GM21619 (cell line): ENCODE data around the gene FUOM.
"Not testable (repeated sequence)": the region's sequence is repeated elsewhere in the genome, so short reads cannot be mapped to it uniquely, and the experiment has no call there.

Experiments
- ATAC-seq: cut with Tn5 transposase; IDR thresholded peaks from one replicate; pipeline ENCODE4 v1.9.1; 2021; ENCODE audit not compliant: unreplicated experiment

The FUOM gene

DNA sequence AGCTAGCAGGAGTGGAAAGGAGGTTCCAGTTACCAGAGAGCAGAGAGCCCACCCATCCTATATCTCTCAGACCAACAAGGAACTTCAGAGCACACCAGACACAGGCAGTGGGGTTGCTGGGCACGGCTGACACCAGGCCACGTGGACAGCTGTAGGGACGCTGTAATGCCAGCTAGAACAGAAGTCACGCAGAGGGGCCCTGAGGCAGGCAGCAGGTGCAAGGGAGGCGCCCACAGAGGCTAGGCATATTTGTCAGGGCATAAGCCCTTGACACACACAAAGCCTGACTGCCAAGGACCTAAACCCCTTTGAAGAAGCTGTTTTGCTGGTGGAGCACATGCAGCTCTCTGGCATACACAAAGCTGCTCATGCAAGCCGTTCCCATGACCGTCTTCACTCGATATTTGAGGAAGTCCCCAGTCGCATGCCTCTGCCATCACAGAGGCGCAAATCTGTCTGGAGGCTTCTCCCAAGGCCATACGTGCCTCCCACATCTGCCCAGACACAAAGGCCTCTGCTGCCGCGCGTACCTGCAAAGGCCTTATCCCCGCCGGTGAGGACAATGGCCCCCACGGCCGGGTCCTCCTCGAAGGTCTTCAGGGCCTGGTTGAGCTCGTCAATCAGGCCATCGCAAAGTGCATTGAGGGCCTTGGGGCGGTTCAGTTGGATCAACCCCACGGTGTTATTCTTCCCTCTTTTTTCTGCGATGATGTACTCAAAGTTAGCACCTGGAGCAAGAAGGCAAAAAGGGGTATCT, 12.4 kb upstream of the FUOM start:
- ATAC-seq: no peak

DNA sequence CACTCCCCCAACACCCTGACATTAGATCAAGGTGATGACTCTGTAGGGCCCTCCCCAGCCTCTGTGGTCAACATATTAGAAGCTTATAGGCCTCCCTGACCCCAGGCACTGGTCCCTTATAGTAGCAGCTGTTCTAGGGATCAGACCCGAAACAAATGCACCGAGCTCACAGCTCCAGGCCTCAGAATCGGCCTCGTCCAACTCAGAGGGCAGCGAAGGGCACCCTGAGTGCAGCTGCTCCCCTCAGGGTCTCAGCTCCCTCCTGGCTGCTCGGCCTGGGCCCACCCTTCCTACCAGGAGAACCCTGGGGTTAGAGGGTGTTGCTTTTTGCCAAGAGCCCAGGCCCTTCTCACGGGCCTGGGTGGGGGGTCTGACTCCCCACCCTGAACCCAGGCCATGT, 10.3 kb upstream of the FUOM start:
- no peak for ATAC-seq

DNA sequence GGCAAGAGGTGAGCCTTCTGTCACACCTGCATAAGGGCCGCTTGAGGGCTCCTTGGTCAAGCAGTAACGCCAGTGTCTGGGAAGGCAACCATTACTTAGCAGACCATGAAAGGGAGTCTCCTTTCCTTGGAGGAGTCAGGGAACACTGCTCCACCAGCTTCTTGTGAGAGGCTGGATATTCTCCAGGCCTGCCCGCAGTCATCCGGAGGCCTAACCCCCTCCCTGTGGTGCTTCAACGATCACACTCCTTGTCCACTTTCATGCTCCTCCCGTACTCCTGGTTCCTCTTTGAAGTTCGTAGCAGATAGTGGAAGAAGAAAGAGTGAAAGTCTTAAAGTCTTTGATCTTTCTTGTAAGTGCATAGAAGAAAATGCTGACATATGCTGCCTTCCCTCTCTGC, 9.6 kb upstream of the FUOM start:
- not testable (repeated sequence) for ATAC-seq

DNA sequence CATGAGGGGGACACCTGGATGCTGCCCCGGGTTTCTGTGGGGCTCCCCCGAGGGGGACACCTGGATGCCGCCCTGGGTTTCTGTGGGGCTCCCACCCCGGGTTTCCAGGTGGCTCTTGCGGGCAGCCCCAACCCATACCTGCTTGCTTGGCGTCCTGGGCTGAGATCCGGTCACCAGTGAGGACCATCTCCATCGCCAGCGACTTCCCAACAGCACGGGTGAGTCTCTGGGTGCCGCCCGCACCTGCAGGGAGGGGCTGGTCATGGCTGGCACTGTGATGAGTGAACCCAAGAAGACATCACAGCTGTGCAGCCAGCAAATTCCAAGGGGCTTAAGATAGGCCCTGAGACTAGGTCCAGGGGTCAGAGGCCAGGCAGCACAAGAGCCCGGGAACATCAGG, 8.9 kb upstream of the FUOM start:
- no peak for ATAC-seq

DNA sequence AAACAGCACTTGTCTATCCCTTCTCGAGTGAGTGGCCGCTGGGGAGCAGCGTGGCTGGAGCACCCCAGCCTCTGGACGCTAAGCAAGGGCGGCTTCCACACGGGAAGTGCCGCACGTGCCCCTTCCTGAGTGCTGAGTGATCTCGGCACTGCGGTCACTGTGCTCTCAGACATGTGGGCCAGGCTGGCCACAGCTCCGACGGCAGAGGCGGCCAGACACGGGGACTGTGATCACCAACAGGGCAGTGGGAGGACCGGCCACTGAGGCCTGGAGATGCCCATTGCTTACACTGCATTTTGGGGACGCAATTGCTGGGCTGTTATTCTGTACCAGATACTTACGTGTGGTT, 8.3 kb upstream of the FUOM start:
- ATAC-seq: no peak

DNA sequence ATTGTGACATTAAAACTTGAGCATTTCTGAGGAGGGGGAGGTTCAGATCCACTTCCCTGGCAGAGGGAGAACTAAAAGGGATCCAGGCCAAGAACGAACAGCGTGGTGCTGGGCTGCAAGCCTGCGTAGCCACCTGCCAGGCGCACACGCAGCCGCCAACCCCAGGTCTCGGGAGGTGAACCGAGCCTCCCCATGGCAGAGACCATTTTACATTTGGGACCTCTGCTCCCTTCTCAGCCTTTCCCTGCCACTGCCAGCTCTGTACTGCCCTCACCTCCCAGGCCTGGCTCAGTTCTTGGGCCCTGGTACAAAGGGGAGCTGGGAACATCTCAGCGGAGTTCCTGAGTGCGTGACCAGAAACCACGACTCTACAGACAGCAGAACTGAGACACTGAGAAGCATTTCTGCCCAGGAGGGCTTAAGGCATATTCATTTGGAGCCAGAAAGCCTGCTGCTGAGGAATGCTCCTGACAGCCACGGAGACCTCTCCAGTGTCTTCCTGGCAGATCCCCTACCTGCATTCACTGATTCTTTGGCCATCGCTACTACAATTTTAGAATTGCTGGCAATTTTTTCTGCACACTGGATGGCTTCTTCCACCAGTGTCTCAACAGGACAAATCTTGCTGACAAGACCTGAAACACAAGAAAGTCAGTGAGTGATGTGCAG, 7.8 kb upstream of the FUOM start:
- no peak for ATAC-seq

DNA sequence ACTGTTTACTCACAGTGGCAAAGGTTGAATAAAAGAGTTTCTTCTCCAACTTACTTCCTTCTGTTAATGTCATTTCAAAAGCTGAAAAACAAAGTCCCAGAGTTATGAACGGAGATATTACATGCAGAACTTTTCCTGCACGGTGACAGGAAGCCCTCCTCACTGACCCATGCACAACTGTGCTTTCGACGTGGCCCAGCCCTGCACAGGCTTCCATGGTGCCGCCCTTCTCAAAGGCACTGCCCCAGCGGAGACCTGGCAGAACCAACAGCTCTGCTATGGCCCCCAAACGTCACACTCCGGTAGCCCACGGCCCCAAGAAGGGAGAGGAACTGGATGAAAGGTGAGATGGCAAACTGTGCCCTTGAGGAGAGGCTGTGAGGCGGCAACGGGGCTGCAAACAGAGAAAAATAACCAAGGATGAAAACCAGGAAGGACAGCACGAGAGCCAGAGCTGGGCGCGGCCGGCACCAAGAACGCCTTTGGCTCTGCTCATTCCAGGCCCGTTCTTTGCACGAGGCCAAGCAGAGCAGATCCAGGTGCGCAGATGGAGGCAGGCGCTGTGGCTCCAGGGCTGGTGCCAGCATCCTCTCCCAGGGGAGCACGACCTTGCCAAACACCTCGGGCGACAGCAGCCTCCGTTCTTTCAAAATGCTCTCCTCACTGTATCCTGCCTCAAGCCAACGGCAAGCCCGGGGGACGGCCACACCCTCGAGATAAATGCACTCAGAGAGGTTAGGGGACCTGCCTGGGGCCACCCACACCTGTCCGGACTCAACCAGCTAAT, 7.0 kb upstream of the FUOM start:
- no peak for ATAC-seq

DNA sequence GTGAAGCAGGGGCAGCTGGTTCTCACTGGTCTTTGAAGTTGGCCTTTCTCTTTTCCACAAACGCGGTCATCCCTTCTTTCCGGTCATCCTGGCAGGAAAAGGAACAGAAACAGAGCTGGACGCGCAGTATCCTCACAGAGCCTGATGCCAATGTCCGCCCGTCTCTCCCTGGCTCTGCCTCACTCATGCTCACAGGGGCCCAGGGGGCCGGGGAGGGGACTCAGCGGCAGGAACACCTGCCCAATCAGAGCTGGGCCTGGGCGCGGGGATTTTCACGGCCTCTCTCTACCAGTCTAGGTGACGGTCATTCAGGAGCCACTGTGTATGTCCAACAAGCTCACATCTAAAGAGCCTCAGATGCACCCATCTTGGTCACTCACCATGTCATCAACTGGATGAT, 5.0 kb upstream of the FUOM start:
- ATAC-seq: no peak

DNA sequence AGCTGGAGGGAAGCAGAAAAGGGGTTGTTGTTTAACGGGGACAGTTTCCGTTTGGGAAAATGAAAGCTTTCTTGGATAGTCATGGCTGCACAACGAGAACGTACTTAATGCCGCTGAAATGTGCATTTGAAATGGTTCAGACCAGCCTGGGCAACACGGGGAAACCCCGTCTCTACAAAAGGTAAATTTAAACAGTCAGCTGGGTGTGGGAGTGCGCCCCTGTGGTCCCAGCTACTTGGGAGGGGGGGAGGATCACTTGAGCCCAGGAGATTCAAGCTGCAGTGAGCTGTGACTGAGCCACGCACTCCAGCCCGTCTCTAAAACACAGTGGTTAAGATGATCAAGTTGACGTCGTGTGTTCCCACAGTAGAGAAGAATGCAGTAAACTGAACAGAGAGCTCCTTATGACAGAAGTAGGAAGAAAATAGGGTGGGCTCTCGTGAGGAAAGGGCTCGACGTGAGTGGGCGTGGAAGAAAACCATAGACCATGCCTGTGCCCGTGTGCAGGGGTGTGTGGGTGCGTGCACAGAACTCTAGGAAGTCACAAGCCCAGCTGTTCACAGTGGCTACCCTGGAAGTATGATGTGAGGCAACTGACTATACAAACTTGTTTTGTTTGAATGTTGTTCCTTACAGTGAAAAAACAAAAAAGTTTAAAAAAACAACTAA, 4.1 kb upstream of the FUOM start:
- no peak for ATAC-seq

DNA sequence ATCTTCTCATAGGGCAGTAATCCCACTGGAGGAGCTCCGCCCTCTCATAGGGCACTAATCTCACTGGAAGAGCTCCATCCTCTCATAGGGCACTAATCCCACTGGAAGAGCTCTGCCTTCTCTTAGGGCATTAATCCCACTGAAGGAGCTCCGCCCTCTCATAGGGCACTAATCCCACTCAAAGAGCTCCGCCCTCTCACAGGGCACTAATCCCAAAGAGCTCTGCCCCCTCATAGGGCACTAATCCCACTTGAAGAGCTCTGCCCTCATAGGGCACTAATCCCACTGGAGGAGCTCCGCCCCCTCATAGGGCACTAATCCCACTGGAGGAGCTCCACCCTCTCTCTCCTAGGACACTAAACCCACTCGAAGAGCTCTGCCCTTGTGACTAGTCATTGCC, 3.4 kb upstream of the FUOM start:
- no peak for ATAC-seq

DNA sequence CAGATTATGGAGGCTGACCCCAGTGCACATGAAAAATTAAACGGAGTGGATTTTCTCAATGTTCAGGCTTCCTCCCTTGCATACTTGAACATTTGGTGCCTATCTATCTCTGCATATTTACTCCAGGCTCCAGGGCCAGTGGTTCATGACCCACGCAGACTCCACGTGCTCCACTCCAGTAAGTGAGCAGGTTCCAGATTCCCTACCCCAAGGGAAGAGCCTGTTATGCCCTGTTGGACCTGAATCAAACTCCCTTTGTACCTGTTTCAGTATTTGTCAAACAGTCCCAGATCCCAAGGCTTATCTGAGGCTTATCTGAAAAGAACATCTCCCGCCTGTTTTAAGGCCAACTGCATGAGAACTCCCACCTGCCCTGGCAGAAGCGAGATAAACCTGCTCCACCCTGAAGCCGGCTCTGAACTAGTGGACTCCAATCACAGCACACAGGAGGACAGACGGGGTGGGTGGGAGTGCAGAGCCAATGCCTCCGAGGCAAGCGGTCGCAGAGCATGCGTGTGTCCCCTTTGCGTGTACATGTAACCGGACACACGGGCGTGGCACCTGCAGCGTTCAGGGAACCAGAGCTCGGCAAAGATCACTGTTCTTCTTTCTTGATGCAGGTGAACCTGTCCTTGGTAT, 2.3 kb upstream of the FUOM start:
- no peak for ATAC-seq

DNA sequence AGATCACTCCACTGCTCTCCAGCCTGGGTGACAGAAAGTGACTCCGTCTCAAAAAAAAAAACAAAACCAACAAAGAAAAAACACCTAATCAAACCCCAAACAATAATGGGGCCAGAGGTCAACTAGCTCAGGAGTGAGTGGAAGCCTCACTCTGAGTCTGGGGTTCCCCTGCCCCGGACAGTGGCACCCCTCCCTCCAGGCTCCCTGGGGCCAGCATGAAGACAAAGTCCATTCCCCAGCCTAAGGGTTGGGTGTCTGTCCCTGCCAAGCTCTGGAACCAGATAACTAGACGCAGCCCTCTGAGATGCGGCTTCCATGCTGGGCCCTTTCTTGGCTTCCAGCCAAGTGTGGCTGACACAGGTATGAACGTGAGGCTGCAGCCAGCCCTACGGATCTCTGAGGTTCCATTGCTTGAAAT, 1.7 kb upstream of the FUOM start:
- no peak for ATAC-seq

DNA sequence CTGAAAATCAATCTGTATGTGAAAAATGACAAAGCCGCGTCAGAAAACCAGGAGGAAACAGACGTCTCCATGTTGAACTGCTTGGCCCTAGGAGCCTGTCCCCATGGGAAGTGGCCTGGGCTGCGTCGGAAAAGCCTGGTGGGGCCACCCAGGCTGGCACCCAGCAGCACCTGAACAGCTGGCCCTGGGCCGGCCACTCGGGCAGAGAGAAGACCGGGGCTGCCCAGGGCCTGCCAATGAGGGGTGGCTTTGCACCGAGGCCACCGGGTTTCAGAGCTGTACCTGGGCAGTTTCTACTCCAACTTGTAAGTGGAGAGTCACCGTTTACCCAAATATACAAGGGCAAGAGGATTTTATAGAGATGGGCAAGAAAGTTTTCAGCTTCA, 1.1 kb upstream of the FUOM start:
- ATAC-seq: no peak

DNA sequence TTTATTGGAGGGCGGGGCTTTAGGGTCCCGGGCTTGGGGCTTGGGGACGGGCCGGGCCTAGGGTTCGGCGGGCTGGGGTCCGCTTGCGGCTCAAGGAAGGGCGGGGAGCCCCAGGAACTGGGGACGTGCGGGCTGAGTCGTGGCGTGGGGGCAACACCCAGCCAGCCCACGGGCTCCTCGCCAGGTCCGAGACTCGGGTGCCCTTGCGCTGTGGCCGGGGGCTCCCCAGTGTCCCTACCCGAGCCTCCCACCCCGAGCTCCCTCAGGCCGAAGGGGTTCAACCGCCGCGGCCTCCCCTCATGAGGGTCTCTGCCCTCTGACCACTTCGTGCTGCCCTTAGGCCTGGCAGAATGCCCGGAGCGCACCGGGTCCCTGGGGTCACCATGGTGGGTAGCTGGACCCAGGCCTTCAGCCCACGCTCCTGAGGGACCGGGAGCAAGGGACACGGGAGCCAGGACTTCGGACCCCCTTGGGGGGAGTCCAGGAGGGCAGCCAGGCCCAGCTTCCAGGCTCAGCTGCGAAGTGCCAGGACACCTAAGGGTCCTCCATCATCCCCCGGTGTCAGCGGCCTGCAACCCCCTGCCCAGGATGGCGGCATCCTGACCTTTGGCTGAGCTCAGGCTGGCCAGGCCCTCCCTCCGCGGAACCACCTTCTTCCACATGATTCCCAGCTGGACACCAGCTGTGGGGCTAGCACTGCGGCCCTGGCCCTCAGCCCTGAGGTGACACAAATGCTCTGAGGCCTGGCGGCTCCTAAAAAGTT, 524 bp upstream of the FUOM start:
- ATAC-seq: no peak

DNA sequence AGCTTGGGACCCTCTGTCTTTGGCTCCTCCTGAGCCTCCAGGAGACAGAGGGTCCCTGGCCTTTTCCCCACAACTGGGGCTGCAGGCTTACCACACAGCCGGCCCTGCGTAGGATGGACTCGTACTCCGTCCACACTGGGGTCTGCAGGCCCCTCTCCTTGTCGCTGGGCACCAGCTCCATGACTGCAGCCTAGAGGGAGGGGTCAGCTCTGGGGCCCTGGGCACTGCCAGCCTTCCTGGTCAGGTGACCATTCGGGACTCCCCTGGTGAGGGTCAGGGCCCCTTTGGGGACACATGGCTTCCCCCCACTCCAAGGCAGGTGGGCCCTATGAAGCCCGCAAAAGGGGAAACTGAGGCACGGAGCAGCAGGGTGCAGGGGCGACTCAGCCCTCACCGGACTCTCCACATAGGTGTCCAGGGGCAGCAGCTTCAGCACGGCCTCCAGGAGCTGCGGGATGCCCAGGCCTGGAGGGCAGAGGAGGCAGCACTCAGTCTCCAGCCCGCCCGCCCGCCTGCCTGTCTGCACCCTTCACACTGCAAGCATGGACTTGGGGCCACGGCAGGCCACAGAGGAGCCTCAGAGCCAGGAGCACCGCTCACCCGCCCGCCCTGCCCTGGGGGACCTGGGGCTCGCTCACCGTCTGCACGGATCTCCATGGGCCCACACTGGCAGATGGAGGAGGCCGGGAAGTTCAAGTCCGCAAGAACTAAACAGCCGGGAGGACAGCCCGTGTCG, 1.1 kb downstream of the FUOM start:
- no peak for ATAC-seq

DNA sequence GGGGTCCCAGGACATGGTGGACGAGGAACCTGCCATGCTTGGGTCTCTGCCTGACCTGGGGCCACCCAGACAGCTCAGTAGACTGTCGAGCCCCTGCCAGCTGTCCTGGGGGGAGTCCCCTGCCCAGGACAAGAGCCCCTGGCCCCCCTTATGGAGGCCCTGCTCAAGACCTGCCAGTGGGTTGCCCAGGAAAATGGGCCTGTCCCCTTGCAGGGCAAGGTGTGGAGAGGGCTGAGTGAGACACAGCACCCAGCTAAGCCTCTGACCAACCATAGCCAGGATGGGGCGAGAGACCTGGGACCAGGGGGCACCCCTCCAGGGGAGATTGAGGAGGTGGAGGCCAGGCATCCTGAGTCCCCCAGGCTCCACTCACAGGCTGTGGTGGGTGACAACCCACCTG, 1.8 kb downstream of the FUOM start:
- no peak for ATAC-seq

DNA sequence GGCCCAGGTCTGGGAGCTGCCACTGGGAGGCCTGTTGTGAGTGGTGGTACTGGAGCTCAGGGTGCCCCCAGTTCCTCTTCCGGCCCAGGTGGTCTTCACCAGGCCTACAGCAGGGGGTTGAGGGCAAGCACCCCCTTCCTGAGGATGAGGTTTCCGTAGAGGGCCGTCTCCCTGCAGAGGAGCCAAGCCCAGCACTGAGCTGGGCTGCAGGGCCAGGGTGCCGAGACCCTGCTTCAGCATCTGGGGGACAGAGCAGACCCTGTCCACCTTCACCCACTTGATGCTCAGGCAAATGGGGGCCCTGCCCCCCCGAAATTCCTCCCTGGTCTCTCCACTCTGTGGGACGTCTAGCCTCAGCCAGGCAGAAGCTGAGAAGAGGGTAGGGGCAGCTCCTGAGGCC, 2.6 kb downstream of the FUOM start:
- no peak for ATAC-seq

DNA sequence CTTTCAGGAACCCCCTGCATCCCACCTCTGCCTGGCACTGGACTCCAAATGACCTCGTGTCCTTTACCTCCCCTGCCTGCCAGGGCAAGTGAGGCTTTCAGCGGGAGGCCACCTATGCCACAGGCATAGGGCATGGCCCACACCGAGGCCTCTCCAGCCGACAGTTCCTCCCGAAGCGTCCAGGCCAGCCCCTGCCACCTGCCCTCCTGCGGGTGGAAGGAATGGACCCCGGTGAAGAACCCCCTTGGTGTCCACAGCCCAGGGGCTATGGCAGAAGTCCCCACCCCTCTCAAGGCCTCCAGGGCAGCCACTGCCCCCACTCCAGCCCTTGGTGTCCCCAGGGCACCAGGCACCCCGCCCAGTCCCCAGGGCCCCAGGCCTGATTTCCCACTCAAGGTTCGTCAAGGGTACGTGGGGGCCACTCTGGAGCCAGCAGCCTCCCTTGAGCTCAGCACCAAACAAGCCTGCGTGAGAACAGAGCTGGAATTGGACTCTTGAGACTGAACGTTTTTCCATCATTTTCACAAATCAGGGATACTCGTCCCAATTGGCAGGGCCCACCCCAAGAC, 3.1 kb downstream of the FUOM start:
- ATAC-seq: no peak

DNA sequence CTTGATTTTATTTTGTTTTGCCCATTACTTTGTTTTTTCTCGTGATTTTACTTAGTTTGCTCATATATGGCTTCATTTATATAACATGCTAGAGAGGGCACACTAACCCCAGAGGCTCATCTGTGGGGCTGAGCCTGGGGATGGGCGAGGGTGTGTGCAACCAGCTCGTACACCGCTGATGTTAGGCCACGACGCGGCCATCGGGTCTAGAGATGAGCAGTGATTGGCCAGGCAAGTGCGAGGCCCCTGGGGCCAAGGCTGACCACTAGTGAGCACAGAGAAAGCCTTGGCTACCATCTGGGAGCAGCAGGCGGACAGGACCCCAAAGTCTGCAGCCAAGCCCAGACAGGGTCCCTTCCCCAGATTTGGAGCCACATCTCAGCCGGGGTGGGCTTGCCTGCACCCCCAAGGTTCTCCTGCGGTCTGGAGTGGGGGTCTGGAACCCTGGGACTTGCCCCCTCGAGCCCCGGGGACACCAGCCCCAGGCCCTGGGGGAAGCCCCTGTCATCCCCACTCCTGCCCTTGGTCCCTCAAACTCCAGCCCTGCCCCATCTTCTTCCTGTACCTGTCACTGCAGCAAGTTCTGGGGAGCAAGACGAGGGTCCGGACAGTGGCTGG, 3.7 kb downstream of the FUOM start:
- ATAC-seq: no peak
